HG03280 (cell line): Measurements from ENCODE around the gene PDE12.

Experiments used
- ATAC-seq: cut with Tn5 transposase; IDR thresholded peaks from one replicate; pipeline ENCODE4 v1.9.1; 2021; ENCODE audit warnings: mild to moderate bottlenecking, moderate library complexity; ENCODE audit not compliant: unreplicated experiment

PDE12 gene

GRCh38 chr3:57555738-57556458 lies at the start of gene PDE12:
Gene PDE12 (plus strand): TSS chr3:57556274. CDS start chr3:57556380, 106 bp downstream.
- peak; percentile 74 for ATAC-seq

GRCh38 chr3:57512166-57512565 lies 43.9 kb upstream of the PDE12 start:
- no peak for ATAC-seq

- ATAC-seq, result no peak
Observed at GRCh38 chr3:57518276-57518915, 37.7 kb upstream of the PDE12 start.

- ATAC-seq, result no peak
Observed at GRCh38 chr3:57530071-57530608, 25.9 kb upstream of the PDE12 start.

- no peak for ATAC-seq
Observed at GRCh38 chr3:57538465-57538864, 17.6 kb upstream of the PDE12 start.

GRCh38 chr3:57544181-57545125 lies 11.6 kb upstream of the PDE12 start, which contains the start of gene DNAH12:
Gene DNAH12 (minus strand): TSS chr3:57544344. CDS start chr3:57542870, 1,474 bp downstream.
- ATAC-seq, result no peak

- no peak for ATAC-seq
Observed at GRCh38 chr3:57545636-57546268, 10.3 kb upstream of the PDE12 start.

- ATAC-seq, result no peak
Observed at GRCh38 chr3:57546616-57547015, 9.5 kb upstream of the PDE12 start.

- no peak for ATAC-seq
Observed at GRCh38 chr3:57555306-57555705, 768 bp upstream of the PDE12 start.

- peak; percentile 29 for ATAC-seq
Observed at GRCh38 chr3:57556459-57557084, 498 bp downstream of the PDE12 start.

- peak; percentile 14 for ATAC-seq
Observed at GRCh38 chr3:57557085-57557537, 1.0 kb downstream of the PDE12 start.

- ATAC-seq, result no peak
Observed at GRCh38 chr3:57559526-57559925, 3.5 kb downstream of the PDE12 start.

- ATAC-seq, result no peak
Observed at GRCh38 chr3:57569859-57570450, 13.9 kb downstream of the PDE12 start.

- no peak for ATAC-seq
Observed at GRCh38 chr3:57570878-57571277, 14.8 kb downstream of the PDE12 start.

- ATAC-seq, result no peak
Observed at GRCh38 chr3:57572096-57572495, 16.0 kb downstream of the PDE12 start.

GRCh38 chr3:57575966-57576626 lies 20.0 kb downstream of the PDE12 start:
- ATAC-seq, result no peak

GRCh38 chr3:57577801-57578200 lies 21.7 kb downstream of the PDE12 start:
- ATAC-seq, result no peak

- ATAC-seq, result no peak
Observed at GRCh38 chr3:57582474-57583168, 26.5 kb downstream of the PDE12 start.
